OCI-M2 (cell line): ENCODE measurements around the gene CASR.

ENCODE experiments used
- DNase-seq: peaks from one replicate; lab custom pipeline; 2025; ENCODE audit not compliant: unreplicated experiment; lab: John Stamatoyannopoulos, UW

CASR gene

GRCh38 chr3:122257644-122258364 is 74.3 kb downstream of the CASR start:
- no peak for DNase-seq

GRCh38 chr3:122258757-122259371 is 75.4 kb downstream of the CASR start:
- DNase-seq = peak; percentile 4

GRCh38 chr3:122260206-122260605 is 76.7 kb downstream of the CASR start:
- DNase-seq = no peak

GRCh38 chr3:122263058-122263457 is 79.6 kb downstream of the CASR start:
- DNase-seq = no peak

- no peak for DNase-seq
These were observed 80.6 kb downstream of the CASR start for GRCh38 chr3:122263974-122264588.

GRCh38 chr3:122265957-122266356 is 82.5 kb downstream of the CASR start:
- no peak for DNase-seq

GRCh38 chr3:122268257-122269024 is 85.0 kb downstream of the CASR start:
- no peak for DNase-seq

GRCh38 chr3:122269045-122269444 is 85.6 kb downstream of the CASR start:
- DNase-seq = no peak

- DNase-seq = no peak
These were observed 87.9 kb downstream of the CASR start for GRCh38 chr3:122271246-122271898.

- DNase-seq = no peak
These were observed 89.4 kb downstream of the CASR start for GRCh38 chr3:122272879-122273278.

GRCh38 chr3:122273498-122273897 is 90.0 kb downstream of the CASR start:
- DNase-seq = no peak

GRCh38 chr3:122281891-122282290 is 98.4 kb downstream of the CASR start:
- DNase-seq = no peak

GRCh38 chr3:122283796-122284445 is 100.5 kb downstream of the CASR start:
- no peak for DNase-seq

- DNase-seq = no peak
These were observed 101.0 kb downstream of the CASR start for GRCh38 chr3:122284486-122284885.

- DNase-seq = no peak
These were observed 110.9 kb downstream of the CASR start for GRCh38 chr3:122294359-122294758.

GRCh38 chr3:122295266-122296062 is 112.0 kb downstream of the CASR start:
- DNase-seq = no peak

GRCh38 chr3:122298239-122298638 is 114.8 kb downstream of the CASR start:
- DNase-seq = no peak

GRCh38 chr3:122299215-122299614 is 115.7 kb downstream of the CASR start:
- DNase-seq = no peak

GRCh38 chr3:122299872-122300460 is 116.5 kb downstream of the CASR start:
- DNase-seq = no peak
